Endothelial cell (in vitro differentiated cells): ENCODE data around the gene INTS12. TPM values are rescaled to one million over a fixed set of nuclear protein-coding genes. Genes with fewer than 3 reads are reported as not detected.

ENCODE experiments used
- DNase-seq: peaks from one replicate; pipeline ENCODE4 v3.0.0; 2021; ENCODE audit warnings: low spot score
- H3K27ac Mint-ChIP-seq: one replicate; pipeline ENCODE4 v1.8.0; 2021; ENCODE audit warnings: mixed read lengths, inconsistent platforms; ENCODE audit not compliant: unreplicated experiment
- H3K27me3 Mint-ChIP-seq: one replicate; pipeline ENCODE4 v1.8.0; 2021; ENCODE audit warnings: mild to moderate bottlenecking, moderate library complexity, mixed read lengths, inconsistent platforms; ENCODE audit not compliant: unreplicated experiment
- H3K36me3 Mint-ChIP-seq: one replicate; pipeline ENCODE4 v1.8.0; 2021; ENCODE audit warnings: mild to moderate bottlenecking, low read depth, mixed read lengths, inconsistent platforms; ENCODE audit not compliant: unreplicated experiment
- H3K4me1 Mint-ChIP-seq: one replicate; pipeline ENCODE4 v1.8.0; 2021; ENCODE audit warnings: mild to moderate bottlenecking, mixed read lengths, inconsistent platforms; ENCODE audit not compliant: unreplicated experiment
- H3K4me3 Mint-ChIP-seq: one replicate; pipeline ENCODE4 v1.8.0; 2021; ENCODE audit warnings: mild to moderate bottlenecking, mixed read lengths, inconsistent platforms; ENCODE audit not compliant: unreplicated experiment
- H3K9me3 Mint-ChIP-seq: one replicate; pipeline ENCODE4 v1.8.0; 2021; ENCODE audit warnings: mixed read lengths, inconsistent platforms; ENCODE audit not compliant: unreplicated experiment
- long read RNA-seq: library from polyadenylated mRNA; unstranded; transcript quantifications from one replicate; pipeline ENCODE4 v2.0.0, GENCODE V29; 2020; ENCODE audit not compliant: unreplicated experiment
- total RNA-seq: library from RNA; stranded (reverse); fragmentation: NEBNext Ultra II Directional; extraction: Animal tissue kit (Norgen Biotek cat#: 25700); gene quantifications from one replicate; pipeline ENCODE4 v1.2.1, GENCODE V29; 2021; ENCODE audit not compliant: unreplicated experiment
- TF ChIP-seq, protein P1 (sequence below): fragments of 200-600 bp; sonication (generic); IDR thresholded peaks from one replicate; pipeline ENCODE4 v1.5.0; 2021; ENCODE audit warnings: antibody characterized with exemption; ENCODE audit not compliant: unreplicated experiment

INTS12 gene, protein sequence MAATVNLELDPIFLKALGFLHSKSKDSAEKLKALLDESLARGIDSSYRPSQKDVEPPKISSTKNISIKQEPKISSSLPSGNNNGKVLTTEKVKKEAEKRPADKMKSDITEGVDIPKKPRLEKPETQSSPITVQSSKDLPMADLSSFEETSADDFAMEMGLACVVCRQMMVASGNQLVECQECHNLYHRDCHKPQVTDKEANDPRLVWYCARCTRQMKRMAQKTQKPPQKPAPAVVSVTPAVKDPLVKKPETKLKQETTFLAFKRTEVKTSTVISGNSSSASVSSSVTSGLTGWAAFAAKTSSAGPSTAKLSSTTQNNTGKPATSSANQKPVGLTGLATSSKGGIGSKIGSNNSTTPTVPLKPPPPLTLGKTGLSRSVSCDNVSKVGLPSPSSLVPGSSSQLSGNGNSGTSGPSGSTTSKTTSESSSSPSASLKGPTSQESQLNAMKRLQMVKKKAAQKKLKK
- 16.0 TPM for total RNA-seq
- long read RNA-seq, transcript INTS12-206 (7 exons, 1,975 nt) = major isoform, 8 of 11 reads
- long read RNA-seq, partial matches to known transcripts = 0 of 11 reads
- long read RNA-seq, other reads (novel, unspliced or antisense) = 2 of 11 reads

DNA sequence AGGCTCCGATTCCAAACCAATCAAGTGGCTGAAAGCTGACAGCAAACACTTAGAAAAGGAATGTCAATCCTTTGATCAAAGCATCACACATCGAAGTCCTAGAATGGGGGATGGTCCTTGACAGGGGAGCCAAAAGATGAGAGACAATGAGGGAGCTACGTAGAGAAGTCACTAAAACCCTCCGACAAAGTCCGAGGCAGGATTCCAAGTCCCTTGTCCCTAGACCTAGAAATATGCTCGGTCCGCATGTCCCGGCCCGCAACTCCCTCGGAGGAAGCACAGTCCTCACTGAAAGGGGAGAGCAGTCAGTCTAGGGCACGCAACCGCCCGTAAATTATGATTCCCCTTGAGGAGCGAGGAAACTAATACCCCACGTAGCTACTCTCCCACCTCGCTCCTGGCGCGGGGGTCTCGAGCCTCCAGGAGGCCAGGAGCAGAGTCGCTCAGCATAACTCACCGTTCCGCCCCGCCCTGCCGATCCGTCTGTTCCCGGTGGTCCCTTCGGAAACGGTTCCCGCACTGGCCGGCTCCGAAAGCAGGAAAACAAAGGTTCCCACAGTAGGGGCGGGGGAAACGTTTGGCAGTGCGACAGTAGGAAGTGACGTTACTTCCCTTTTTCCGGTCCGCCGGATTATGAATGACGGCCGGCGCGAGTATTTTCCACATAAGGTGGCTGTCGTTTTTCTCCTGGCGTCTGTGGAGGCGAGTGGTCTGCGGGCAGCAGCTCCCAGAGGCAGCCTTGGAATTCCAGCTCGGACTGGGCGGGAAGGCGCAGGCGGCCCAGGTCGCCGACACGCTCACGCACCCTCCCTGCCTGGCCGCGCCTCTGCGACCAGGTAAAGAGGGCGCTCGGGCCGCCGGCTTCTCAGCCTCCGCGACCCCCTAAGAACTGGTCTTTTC, at the start of gene INTS12, which contains the start of gene GSTCD:
Gene INTS12 (minus strand): TSS at position 509 of the 900 bp plus-strand sequence. CDS start 8,684 bp downstream, outside the sequence.
Gene GSTCD (plus strand): TSS at position 604 of the 900 bp plus-strand sequence. CDS start 8,830 bp downstream, outside the sequence.
- Mint-ChIP-seq H3K9me3 (no peaks in the 10 kb centered on the region), H3K4me1 (peaks cover 16% of the 10 kb centered on the region), H3K4me3 (peak within 1 kb of the TSS; percentile 97), H3K36me3 (peaks cover 3% of the 10 kb centered on the region), H3K27me3 (no peaks in the 10 kb centered on the region), H3K27ac (peak within 1 kb of the TSS; percentile 97)
- TF ChIP-seq, protein P1, sequence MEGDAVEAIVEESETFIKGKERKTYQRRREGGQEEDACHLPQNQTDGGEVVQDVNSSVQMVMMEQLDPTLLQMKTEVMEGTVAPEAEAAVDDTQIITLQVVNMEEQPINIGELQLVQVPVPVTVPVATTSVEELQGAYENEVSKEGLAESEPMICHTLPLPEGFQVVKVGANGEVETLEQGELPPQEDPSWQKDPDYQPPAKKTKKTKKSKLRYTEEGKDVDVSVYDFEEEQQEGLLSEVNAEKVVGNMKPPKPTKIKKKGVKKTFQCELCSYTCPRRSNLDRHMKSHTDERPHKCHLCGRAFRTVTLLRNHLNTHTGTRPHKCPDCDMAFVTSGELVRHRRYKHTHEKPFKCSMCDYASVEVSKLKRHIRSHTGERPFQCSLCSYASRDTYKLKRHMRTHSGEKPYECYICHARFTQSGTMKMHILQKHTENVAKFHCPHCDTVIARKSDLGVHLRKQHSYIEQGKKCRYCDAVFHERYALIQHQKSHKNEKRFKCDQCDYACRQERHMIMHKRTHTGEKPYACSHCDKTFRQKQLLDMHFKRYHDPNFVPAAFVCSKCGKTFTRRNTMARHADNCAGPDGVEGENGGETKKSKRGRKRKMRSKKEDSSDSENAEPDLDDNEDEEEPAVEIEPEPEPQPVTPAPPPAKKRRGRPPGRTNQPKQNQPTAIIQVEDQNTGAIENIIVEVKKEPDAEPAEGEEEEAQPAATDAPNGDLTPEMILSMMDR = no peak
- peak; percentile 92 for DNase-seq

DNA sequence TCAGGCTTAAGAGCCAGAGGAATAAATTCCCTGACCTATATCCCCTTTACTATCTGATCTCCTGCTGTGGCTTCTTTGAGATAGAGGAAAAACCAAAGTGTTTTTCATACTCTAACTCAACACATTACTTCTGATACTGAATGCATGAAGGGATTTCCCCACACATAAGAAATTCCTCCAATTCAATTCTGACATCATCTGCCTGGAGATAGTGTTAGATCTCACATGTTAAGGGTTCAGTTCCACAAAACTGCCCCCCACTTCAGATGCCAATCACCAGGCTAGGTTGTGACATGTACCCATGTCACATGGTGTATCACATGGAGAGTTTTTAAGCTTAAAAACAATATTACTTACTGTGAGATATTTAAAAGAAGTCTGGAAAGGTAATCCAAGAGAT, 46.9 kb upstream of the INTS12 start:
- Mint-ChIP-seq H3K27me3 (no peaks in the 10 kb centered on the region), H3K9me3 (no peaks in the 10 kb centered on the region), H3K36me3 (no peaks in the 10 kb centered on the region), H3K27ac (no peak overlapping the region), H3K4me3 (no peak overlapping the region), H3K4me1 (no peaks in the 10 kb centered on the region)
- TF ChIP-seq, protein P1 = no peak
- no peak for DNase-seq

DNA sequence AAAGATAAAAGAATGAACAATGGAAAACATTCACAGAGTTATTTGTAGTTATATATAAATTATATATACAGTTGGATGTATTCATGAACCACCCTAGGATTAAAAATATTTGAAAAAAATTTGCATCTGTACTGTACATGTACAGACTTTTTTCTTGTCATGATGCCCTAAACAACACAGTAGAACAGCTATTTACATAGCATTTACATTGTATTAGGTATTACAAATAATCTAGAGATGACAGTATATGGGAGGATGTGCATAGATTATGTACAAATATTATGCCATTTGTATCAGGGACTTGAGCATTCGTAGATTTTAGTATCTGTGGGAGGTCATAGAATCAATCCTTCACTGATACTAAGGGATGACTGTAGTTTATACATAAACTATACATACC, 44.9 kb upstream of the INTS12 start:
- Mint-ChIP-seq H3K27ac (no peak overlapping the region), H3K9me3 (no peaks in the 10 kb centered on the region), H3K4me1 (no peaks in the 10 kb centered on the region), H3K36me3 (no peaks in the 10 kb centered on the region), H3K4me3 (no peak overlapping the region), H3K27me3 (no peaks in the 10 kb centered on the region)
- DNase-seq = no peak
- TF ChIP-seq, protein P1 = no peak

DNA sequence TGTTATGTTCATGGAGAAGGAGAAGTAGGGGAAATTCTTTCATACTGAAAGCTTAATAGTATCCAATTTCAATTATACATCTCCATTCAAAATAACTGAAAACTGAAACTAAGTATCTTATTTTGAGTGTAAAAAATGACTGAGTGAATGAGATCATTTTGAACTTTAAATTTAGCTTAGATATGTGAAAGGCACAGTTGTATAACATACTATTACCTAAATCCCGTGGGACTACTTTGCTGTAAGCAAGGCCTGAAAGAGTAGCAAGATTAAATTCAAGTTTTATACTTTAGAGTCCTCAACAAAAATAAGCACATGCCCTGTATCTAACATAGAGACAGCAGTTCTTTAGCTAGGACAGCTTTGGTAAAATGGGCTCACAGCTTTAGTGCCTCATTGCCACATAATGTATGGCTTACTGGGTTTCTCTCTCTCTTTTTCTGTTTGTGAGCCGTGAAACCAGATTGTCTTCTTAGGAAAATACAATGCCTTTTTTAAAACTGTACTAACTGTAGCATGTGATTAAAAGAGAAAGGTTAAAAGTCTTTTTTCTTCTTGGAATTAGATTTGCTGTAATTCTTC, 43.3 kb upstream of the INTS12 start:
- no peaks in the 10 kb centered on the region for H3K9me3 Mint-ChIP-seq
- no peak for DNase-seq
- no peaks in the 10 kb centered on the region for H3K4me1 Mint-ChIP-seq
- no peak overlapping the region for H3K4me3 Mint-ChIP-seq
- TF ChIP-seq, protein P1 = no peak
- H3K27ac Mint-ChIP-seq = no peak overlapping the region
- no peaks in the 10 kb centered on the region for H3K27me3 Mint-ChIP-seq
- no peaks in the 10 kb centered on the region for H3K36me3 Mint-ChIP-seq
